Measurements from ENCODE around the gene IL15RA. TPM values are rescaled to one million over a fixed set of nuclear protein-coding genes. Genes with fewer than 3 reads are reported as not detected.
A peak's percentile ranks its signal among the peaks of the same experiment; 100 is the strongest.

Gene IL15RA
- total and polyA plus RNA-seq, 4 donors: 6.6 to 10.7 (median 9.4) TPM

DNA sequence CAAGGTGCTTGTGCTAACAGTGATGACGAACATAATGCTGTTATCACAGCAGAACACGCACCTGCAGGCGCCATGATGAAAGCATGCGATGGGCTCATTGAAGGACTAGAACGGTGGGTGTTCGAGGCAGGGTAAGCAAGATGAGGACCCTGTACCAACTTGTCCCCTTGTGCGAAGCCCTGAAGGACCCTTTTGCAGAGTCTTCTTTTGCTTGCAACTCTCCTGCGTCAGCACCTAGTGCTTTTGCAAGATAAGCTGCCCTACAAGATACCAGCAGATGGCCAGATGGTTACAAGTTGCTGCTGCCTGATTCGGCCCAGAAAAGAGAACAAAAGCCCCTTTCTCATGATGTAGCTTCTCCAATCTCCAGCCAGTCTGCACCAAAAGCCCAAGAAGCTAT lies 4.2 kb upstream of the IL15RA start:
- Histone ChIP-seq H3K27ac (ENCODE audit: low read depth in 1 of 2, low read length in 2 of 2) (no peak overlapping the region), H3K27me3 (ENCODE audit: control insufficient read depth in 4 of 4, insufficient read depth in 4 of 4, low read length in 3 of 4) (no peaks in the 10 kb centered on the region), H3K36me3 (ENCODE audit: control insufficient read depth in 4 of 4, insufficient read depth in 3 of 4, low read depth in 1 of 4, low read length in 3 of 4) (no peaks in the 10 kb centered on the region), H3K4me1 (ENCODE audit: control insufficient read depth in 4 of 4, insufficient read depth in 4 of 4, low read length in 3 of 4) (peaks cover 0 to 10% (median 0%) of the 10 kb centered on the region in 4 donors), H3K9ac (ENCODE audit: low read depth in 1 of 2, low read length in 2 of 2) (no peak overlapping the region), H3K4me3 (ENCODE audit: low read depth in 1 of 3, low read length in 3 of 3) (no peak overlapping the region), H3K9me3 (ENCODE audit: control insufficient read depth in 4 of 4, low read length in 3 of 4) (no peaks in the 10 kb centered on the region)
- DNase-seq (ENCODE audit: low spot score): no peak
- WGBS: 97% methylated on average over 9 of the region's 9 CpGs
- TF ChIP-seq NR2F2 (IDR thresholded peaks at IDR 0.05) (no peak), SP1 (IDR thresholded peaks at IDR 0.05) (no peak), HNF4G (IDR thresholded peaks at IDR 0.05) (no peak), YY1 (IDR thresholded peaks at IDR 0.05) (no peak), GABPA (IDR thresholded peaks at IDR 0.05 in 1 of 2, conservative IDR thresholded peaks at IDR 0.05 in 1 of 2) (no peak), TAF1 (conservative IDR thresholded peaks at IDR 0.05) (no peak), RAD21 (IDR thresholded peaks at IDR 0.05) (no peak)
- TF ChIP-seq, protein P1, sequence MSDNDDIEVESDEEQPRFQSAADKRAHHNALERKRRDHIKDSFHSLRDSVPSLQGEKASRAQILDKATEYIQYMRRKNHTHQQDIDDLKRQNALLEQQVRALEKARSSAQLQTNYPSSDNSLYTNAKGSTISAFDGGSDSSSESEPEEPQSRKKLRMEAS (IDR thresholded peaks at IDR 0.05): no peak
- TF ChIP-seq, protein P2, sequence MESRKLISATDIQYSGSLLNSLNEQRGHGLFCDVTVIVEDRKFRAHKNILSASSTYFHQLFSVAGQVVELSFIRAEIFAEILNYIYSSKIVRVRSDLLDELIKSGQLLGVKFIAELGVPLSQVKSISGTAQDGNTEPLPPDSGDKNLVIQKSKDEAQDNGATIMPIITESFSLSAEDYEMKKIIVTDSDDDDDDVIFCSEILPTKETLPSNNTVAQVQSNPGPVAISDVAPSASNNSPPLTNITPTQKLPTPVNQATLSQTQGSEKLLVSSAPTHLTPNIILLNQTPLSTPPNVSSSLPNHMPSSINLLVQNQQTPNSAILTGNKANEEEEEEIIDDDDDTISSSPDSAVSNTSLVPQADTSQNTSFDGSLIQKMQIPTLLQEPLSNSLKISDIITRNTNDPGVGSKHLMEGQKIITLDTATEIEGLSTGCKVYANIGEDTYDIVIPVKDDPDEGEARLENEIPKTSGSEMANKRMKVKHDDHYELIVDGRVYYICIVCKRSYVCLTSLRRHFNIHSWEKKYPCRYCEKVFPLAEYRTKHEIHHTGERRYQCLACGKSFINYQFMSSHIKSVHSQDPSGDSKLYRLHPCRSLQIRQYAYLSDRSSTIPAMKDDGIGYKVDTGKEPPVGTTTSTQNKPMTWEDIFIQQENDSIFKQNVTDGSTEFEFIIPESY (IDR thresholded peaks at IDR 0.05): no peak

DNA sequence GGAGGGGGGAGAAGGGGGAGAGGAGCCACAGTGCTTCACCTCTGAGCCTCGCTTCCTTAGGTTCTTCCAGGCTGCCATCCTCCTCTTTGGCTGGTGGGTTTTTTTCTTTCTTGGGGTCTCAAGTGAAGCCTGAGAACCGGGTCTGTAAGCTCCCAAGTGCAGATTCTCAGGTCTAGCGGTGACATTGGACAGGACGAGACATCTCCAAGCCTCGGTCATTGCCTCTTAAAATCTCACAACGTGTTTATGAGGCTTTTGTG lies 817 bp upstream of the IL15RA start:
- Histone ChIP-seq H3K27me3 (ENCODE audit: control insufficient read depth in 4 of 4, insufficient read depth in 4 of 4, low read length in 3 of 4) (no peaks in the 10 kb centered on the region), H3K27ac (ENCODE audit: low read depth in 1 of 2, low read length in 2 of 2) (peak overlapping the region; percentile 86 to 98), H3K36me3 (ENCODE audit: control insufficient read depth in 4 of 4, insufficient read depth in 3 of 4, low read depth in 1 of 4, low read length in 3 of 4) (no peaks in the 10 kb centered on the region), H3K9ac (ENCODE audit: low read depth in 1 of 2, low read length in 2 of 2) (peak overlapping the region in 1 of 2 donors; percentile 8), H3K4me3 (ENCODE audit: low read depth in 1 of 3, low read length in 3 of 3) (peak overlapping the region; percentile 57 to 99 (median 96)), H3K9me3 (ENCODE audit: control insufficient read depth in 4 of 4, low read length in 3 of 4) (no peaks in the 10 kb centered on the region), H3K4me1 (ENCODE audit: control insufficient read depth in 4 of 4, insufficient read depth in 4 of 4, low read length in 3 of 4) (peaks cover 0 to 24% (median 7%) of the 10 kb centered on the region in 4 donors)
- TF ChIP-seq TAF1 (conservative IDR thresholded peaks at IDR 0.05) (no peak), FOXA1 (IDR thresholded peaks at IDR 0.05) (no peak), EGR1 (IDR thresholded peaks at IDR 0.05; ENCODE audit: low read depth in 2 of 2) (no peak), FOXA2 (IDR thresholded peaks at IDR 0.05) (no peak), JUND (IDR thresholded peaks at IDR 0.05) (no peak), NR2F2 (IDR thresholded peaks at IDR 0.05) (no peak), GABPA (IDR thresholded peaks at IDR 0.05 in 1 of 2, conservative IDR thresholded peaks at IDR 0.05 in 1 of 2) (no peak), HNF4A (conservative IDR thresholded peaks at IDR 0.05) (no peak), YY1 (IDR thresholded peaks at IDR 0.05) (no peak), HNF4G (IDR thresholded peaks at IDR 0.05) (no peak), RXRA (IDR thresholded peaks at IDR 0.05) (no peak), RAD21 (IDR thresholded peaks at IDR 0.05) (no peak)
- TF ChIP-seq, protein P1 (IDR thresholded peaks at IDR 0.05): no peak
- TF ChIP-seq, protein P3, sequence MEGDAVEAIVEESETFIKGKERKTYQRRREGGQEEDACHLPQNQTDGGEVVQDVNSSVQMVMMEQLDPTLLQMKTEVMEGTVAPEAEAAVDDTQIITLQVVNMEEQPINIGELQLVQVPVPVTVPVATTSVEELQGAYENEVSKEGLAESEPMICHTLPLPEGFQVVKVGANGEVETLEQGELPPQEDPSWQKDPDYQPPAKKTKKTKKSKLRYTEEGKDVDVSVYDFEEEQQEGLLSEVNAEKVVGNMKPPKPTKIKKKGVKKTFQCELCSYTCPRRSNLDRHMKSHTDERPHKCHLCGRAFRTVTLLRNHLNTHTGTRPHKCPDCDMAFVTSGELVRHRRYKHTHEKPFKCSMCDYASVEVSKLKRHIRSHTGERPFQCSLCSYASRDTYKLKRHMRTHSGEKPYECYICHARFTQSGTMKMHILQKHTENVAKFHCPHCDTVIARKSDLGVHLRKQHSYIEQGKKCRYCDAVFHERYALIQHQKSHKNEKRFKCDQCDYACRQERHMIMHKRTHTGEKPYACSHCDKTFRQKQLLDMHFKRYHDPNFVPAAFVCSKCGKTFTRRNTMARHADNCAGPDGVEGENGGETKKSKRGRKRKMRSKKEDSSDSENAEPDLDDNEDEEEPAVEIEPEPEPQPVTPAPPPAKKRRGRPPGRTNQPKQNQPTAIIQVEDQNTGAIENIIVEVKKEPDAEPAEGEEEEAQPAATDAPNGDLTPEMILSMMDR (IDR thresholded peaks at IDR 0.05; ENCODE audit: low read depth, low read length, missing input control): no peak
- TF ChIP-seq, protein P2 (IDR thresholded peaks at IDR 0.05): no peak
- TF ChIP-seq, protein P4, sequence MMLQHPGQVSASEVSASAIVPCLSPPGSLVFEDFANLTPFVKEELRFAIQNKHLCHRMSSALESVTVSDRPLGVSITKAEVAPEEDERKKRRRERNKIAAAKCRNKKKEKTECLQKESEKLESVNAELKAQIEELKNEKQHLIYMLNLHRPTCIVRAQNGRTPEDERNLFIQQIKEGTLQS (IDR thresholded peaks at IDR 0.05): no peak
- TF ChIP-seq, protein P5, sequence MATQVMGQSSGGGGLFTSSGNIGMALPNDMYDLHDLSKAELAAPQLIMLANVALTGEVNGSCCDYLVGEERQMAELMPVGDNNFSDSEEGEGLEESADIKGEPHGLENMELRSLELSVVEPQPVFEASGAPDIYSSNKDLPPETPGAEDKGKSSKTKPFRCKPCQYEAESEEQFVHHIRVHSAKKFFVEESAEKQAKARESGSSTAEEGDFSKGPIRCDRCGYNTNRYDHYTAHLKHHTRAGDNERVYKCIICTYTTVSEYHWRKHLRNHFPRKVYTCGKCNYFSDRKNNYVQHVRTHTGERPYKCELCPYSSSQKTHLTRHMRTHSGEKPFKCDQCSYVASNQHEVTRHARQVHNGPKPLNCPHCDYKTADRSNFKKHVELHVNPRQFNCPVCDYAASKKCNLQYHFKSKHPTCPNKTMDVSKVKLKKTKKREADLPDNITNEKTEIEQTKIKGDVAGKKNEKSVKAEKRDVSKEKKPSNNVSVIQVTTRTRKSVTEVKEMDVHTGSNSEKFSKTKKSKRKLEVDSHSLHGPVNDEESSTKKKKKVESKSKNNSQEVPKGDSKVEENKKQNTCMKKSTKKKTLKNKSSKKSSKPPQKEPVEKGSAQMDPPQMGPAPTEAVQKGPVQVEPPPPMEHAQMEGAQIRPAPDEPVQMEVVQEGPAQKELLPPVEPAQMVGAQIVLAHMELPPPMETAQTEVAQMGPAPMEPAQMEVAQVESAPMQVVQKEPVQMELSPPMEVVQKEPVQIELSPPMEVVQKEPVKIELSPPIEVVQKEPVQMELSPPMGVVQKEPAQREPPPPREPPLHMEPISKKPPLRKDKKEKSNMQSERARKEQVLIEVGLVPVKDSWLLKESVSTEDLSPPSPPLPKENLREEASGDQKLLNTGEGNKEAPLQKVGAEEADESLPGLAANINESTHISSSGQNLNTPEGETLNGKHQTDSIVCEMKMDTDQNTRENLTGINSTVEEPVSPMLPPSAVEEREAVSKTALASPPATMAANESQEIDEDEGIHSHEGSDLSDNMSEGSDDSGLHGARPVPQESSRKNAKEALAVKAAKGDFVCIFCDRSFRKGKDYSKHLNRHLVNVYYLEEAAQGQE (IDR thresholded peaks at IDR 0.05): no peak
- no peak for DNase-seq (ENCODE audit: low spot score)
- 34% methylated on average over 6 of the region's 6 CpGs for WGBS
